OCI-LY1 (cell line): ENCODE measurements around the gene MIF4GD.

ENCODE experiments used
- CTCF ChIP-seq: fragments of 200-600 bp; sonication (generic), shearing (Covaris generic); IDR thresholded peaks from 2 replicates; pipeline ENCODE4 v1.5.1; 2017; ENCODE audit warnings: mild to moderate bottlenecking, antibody characterized with exemption, low read length, moderate library complexity, mixed read lengths
- EZH2 ChIP-seq: fragments of 200-600 bp; sonication (generic), shearing (Covaris generic); IDR thresholded peaks from 2 replicates; pipeline ENCODE4 v1.8.0; 2017; ENCODE audit warnings: borderline replicate concordance, mixed run types, mild to moderate bottlenecking, antibody characterized with exemption, low read length, moderate library complexity, mixed read lengths

DNA sequence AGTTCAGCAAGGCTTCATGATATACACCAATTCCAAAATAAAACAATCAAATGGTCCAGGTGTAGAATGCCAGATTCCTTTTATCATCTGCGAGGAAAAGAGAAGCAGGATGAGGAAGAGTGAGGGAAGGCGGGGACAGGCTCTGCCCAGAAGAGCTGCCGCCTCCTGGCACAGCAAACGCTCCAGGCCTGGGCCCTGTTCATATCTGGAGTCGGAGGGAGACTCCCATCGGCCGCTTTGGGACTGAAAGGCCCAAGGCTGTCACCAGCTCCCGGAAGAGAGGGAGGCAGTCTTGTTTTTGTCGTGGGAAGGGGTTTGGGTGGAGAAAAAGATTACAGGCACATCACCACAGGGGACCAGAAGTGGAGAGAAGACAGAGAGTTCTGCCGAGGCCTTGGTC lies 47.2 kb upstream of the MIF4GD start:
- no peak for TF ChIP-seq CTCF
- TF ChIP-seq EZH2: no peak
